HepG2 (cell line): Measurements from ENCODE around the gene SGSH. TPM values are rescaled to one million over a fixed set of nuclear protein-coding genes. Genes with fewer than 3 reads are reported as not detected.

Experiments
- ATAC-seq: fragments of 200-7000 bp; cut with Tn5 transposase; 3 replicates; pipeline ENCODE4 v1.9.1; 2020; ENCODE audit warnings: mild to moderate bottlenecking, moderate library complexity
- BruUV-seq: library from RNA; stranded (reverse); fragments of 400-500 nt; replicated peaks from 2 replicates; lab custom pipeline; 2021; lab: Mats Ljungman, UMichigan
- CTCF ChIA-PET: fragments of 300-600 bp; formaldehyde crosslinking; extraction: SDS; loops from one replicate; lab custom pipeline; 2021; ENCODE audit warnings: low total read pairs, inconsistent platforms, low intra/inter-chr PET ratio; lab: Yijun Ruan, JAX
- POLR2A ChIA-PET: fragments of 350-600 bp; sonication (Branson Sonifier 250); formaldehyde crosslinking; loops from one replicate; lab custom pipeline; 2020; ENCODE audit warnings: antibody characterized with exemption, inconsistent platforms; lab: Yijun Ruan, JAX
- DNase-seq: peaks from one replicate; pipeline ENCODE4 v3.0.0-alpha.2; 2015; ENCODE audit warnings: low spot score
- FAIRE-seq: peaks from 3 replicates; lab custom pipeline; 2011; peaks lifted over from hg19 to GRCh38; lab: Jason Lieb, UNC
- H2AFZ ChIP-seq: one replicate; pipeline ENCODE4 v1.6.1; 2011; ENCODE audit warnings: low read length, inconsistent platforms
- H3K27ac ChIP-seq: fragments of 300-600 bp; 3 replicates; pipeline ENCODE4 v1.8.0; 2011; ENCODE audit warnings: mixed run types, mild to moderate bottlenecking, mixed read lengths, low read length, inconsistent platforms; ENCODE audit not compliant: insufficient read depth; ENCODE audit errors: extremely low read length
- H3K27me3 ChIP-seq, 2 experiments: fragments of 200-600 bp in 1 of 2; 2 replicates in 1 of 2; 3 replicates in 1 of 2; pipeline versions ENCODE4 v1.6.0 to v1.8.0; 2011; ENCODE audit warnings: low read length in 2 of 2, mild to moderate bottlenecking in 2 of 2, moderate library complexity in 2 of 2, inconsistent platforms in 1 of 2; ENCODE audit not compliant: insufficient read depth in 2 of 2, control insufficient read depth in 1 of 2
- H3K36me3 ChIP-seq, 2 experiments: fragments of 200-600 bp in 1 of 2; replicated peaks in 1 of 2; 2 replicates in 1 of 2; 3 replicates in 1 of 2; pipeline versions ENCODE4 v1.5.1 to v1.8.0; 2011; ENCODE audit warnings: low read length in 2 of 2, inconsistent platforms in 1 of 2; ENCODE audit not compliant: insufficient read depth in 2 of 2, control insufficient read depth in 1 of 2
- H3K4me1 ChIP-seq: 2 replicates; pipeline ENCODE4 v1.5.1; 2012; ENCODE audit warnings: low read length, inconsistent platforms; ENCODE audit not compliant: insufficient read depth
- H3K4me2 ChIP-seq: 2 replicates; pipeline ENCODE4 v1.6.0; 2011; ENCODE audit warnings: low read depth, low read length, inconsistent platforms
- H3K4me3 ChIP-seq, 3 experiments: fragments of 200-600 bp in 1 of 3; sonication (generic), shearing (Covaris generic) in 1 of 3; replicated peaks in 1 of 3; 2 replicates each; pipeline ENCODE4 v1.5.1; 2011 to 2016; ENCODE audit warnings: low read length in 3 of 3, inconsistent platforms in 2 of 3, low read depth in 2 of 3, mild to moderate bottlenecking in 2 of 3, control low read depth in 1 of 3, mixed read lengths in 1 of 3; ENCODE audit not compliant: insufficient read depth in 1 of 3
- H3K79me2 ChIP-seq: one replicate; pipeline ENCODE4 v1.6.1; 2011; ENCODE audit warnings: low read length, inconsistent platforms; ENCODE audit not compliant: insufficient read depth
- H3K9ac ChIP-seq: 2 replicates; pipeline ENCODE4 v1.6.0; 2011; ENCODE audit warnings: mild to moderate bottlenecking, low read depth, low read length, inconsistent platforms; ENCODE audit not compliant: insufficient read depth
- H3K9me3 ChIP-seq: 2 replicates; pipeline ENCODE4 v1.5.1; 2012; ENCODE audit warnings: mild to moderate bottlenecking, low read length
- H4K20me1 ChIP-seq: 2 replicates; pipeline ENCODE4 v1.6.0; 2011; ENCODE audit warnings: inconsistent platforms, mild to moderate bottlenecking, low read length, moderate library complexity; ENCODE audit not compliant: insufficient read depth
- ARID5B ChIP-seq: IDR thresholded peaks from 2 replicates; pipeline ENCODE4 v1.4.0; 2020; ENCODE audit warnings: mild to moderate bottlenecking, missing genetic modification reagents
- CHD4 ChIP-seq: fragments of 200-600 bp; sonication (generic); IDR thresholded peaks from 2 replicates; pipeline ENCODE4 v1.7.0; 2017; ENCODE audit warnings: mild to moderate bottlenecking, low read length, borderline replicate concordance
- DRAP1 ChIP-seq: IDR thresholded peaks from 2 replicates; pipeline ENCODE4 v1.6.1; 2016; ENCODE audit warnings: missing genetic modification reagents, missing compliant biosample characterization
- ELF4 ChIP-seq: sonication (generic); formaldehyde crosslinking; IDR thresholded peaks from 2 replicates; pipeline ENCODE4 v1.5.0; 2020; ENCODE audit warnings: missing genetic modification reagents, mild to moderate bottlenecking, moderate library complexity, borderline replicate concordance
- FOXC1 ChIP-seq: sonication (generic); formaldehyde crosslinking; IDR thresholded peaks from 2 replicates; pipeline ENCODE4 v1.8.0; 2022; ENCODE audit warnings: mild to moderate bottlenecking, missing genetic modification reagents, borderline replicate concordance
- HNF4A ChIP-seq: sonication (generic); formaldehyde crosslinking; IDR thresholded peaks from 2 replicates; pipeline ENCODE4 v1.4.0; 2020; ENCODE audit warnings: missing genetic modification reagents
- KDM2A ChIP-seq: sonication (generic); formaldehyde crosslinking; IDR thresholded peaks from 2 replicates; pipeline ENCODE4 v1.4.0; 2020; ENCODE audit warnings: low read depth, missing genetic modification reagents, borderline replicate concordance
- KDM3A ChIP-seq: IDR thresholded peaks from 2 replicates; pipeline ENCODE4 v1.6.1; 2018; ENCODE audit warnings: low read depth, missing compliant biosample characterization
- NFATC3 ChIP-seq: sonication (generic); formaldehyde crosslinking; IDR thresholded peaks from 2 replicates; pipeline ENCODE4 v1.5.1; 2020; ENCODE audit warnings: mild to moderate bottlenecking, missing genetic modification reagents
- RELA ChIP-seq: sonication (generic); formaldehyde crosslinking; IDR thresholded peaks from 2 replicates; pipeline ENCODE4 v1.4.0; 2020; ENCODE audit warnings: missing genetic modification reagents
- STAT6 ChIP-seq: sonication (generic); formaldehyde crosslinking; IDR thresholded peaks from 2 replicates; pipeline ENCODE4 v1.4.0; 2020; ENCODE audit warnings: missing genetic modification reagents, mild to moderate bottlenecking, borderline replicate concordance
- ZBTB10 ChIP-seq: sonication (generic); formaldehyde crosslinking; IDR thresholded peaks from 2 replicates; pipeline ENCODE4 v1.4.0; 2020; ENCODE audit warnings: missing genetic modification reagents, borderline replicate concordance
- ZNF3 ChIP-seq: IDR thresholded peaks from 2 replicates; pipeline ENCODE4 v1.7.0; 2017; ENCODE audit warnings: inconsistent platforms
- ZNF691 ChIP-seq: sonication (generic); formaldehyde crosslinking; IDR thresholded peaks from 2 replicates; pipeline ENCODE4 v1.4.0; 2020; ENCODE audit warnings: missing genetic modification reagents, low read depth, mild to moderate bottlenecking, borderline replicate concordance
- ZNF747 ChIP-seq: sonication (generic); formaldehyde crosslinking; IDR thresholded peaks from 2 replicates; pipeline ENCODE4 v1.8.1; 2023; ENCODE audit warnings: missing genetic modification reagents, mild to moderate bottlenecking, borderline replicate concordance
- WGBS: methylation state at CpG from one replicate; pipeline ENCODE4 v1.1.6; 2017; ENCODE audit warnings: low lambda C conversion rate; 5-methylcytosine and 5-hydroxymethylcytosine counted together
- in situ Hi-C: cut with HindIII; loops from 2 replicates; pipeline ENCODE4 v1.10.0; 2017; ENCODE audit warnings: low pct_unique_long_range_greater_than_20kb; ENCODE audit not compliant: extremely low pct_ligation_motif_present
- intact Hi-C: fragments of 100-400 bp; cut with micrococcal nuclease; formaldehyde crosslinking; loops from one replicate; pipeline ENCODE4 v1.10.0; 2022; ENCODE audit not compliant: unreplicated experiment
- polyA plus RNA-seq, 8 experiments: library from polyadenylated mRNA; depleted of rRNA in 3 of 8; stranded (reverse) in 7 of 8; unstranded in 1 of 8; fragments of >200 nt; fragmentation: Illumina TruSeq in 4 of 8; extraction: Trizol in 4 of 8; gene quantifications; 2 replicates each; pipeline versions ENCODE4 v1.2.1 to v1.2.3, GENCODE V29; 2011 to 2016; ENCODE audit warnings: low read depth in 4 of 8, missing spikeins in 1 of 8, mixed read lengths in 1 of 8; ENCODE audit not compliant: insufficient read depth in 1 of 8
- total RNA-seq, 5 experiments: library from RNA; depleted of rRNA; stranded (reverse); fragments of >200 nt; fragmentation: Illumina TruSeq; extraction: Trizol; gene quantifications; 2 replicates each; pipeline ENCODE4 v1.2.3, GENCODE V29; 2016; ENCODE audit warnings: low read depth in 1 of 5

SGSH gene
- total and polyA plus RNA-seq, 2 of the 13 experiments (the other 11 are each of a cell fraction or from before 2014, with no cell fraction given): 12.2 to 17.6 TPM

GRCh38 chr17:80267391-80267790 lies 47.3 kb upstream of the SGSH start:
- Histone ChIP-seq H3K9me3 (no peaks in the 10 kb centered on the region), H3K9ac (no peak overlapping the region), H3K4me2 (no peak overlapping the region), H4K20me1 (peaks cover 5% of the 10 kb centered on the region; the same call in 1 of the 2 replicates), H2AFZ (no peak overlapping the region), H3K27me3 (no peaks in the 10 kb centered on the region), H3K4me3 (no peak overlapping the region), H3K27ac (no peak overlapping the region), H3K79me2 (peaks cover 6% of the 10 kb centered on the region), H3K36me3 (peaks cover 3 to 5% of the 10 kb centered on the region in 2 experiments; a peak in 4 of 5 replicates), H3K4me1 (peaks cover 25% of the 10 kb centered on the region)
- DNase-seq (no peak), FAIRE-seq (no peak), ATAC-seq (no peak)
- ChIA-PET POLR2A (no interaction called here), CTCF (no interaction called here)
- intact Hi-C loops (no loop called here), in situ Hi-C loops (no loop called here)
- no peak for TF ChIP-seq STAT6 (CRISPR knock-in tag)
- no peak for TF ChIP-seq ARID5B
- no peak for TF ChIP-seq DRAP1 (CRISPR knock-in tag)
- TF ChIP-seq KDM2A (CRISPR knock-in tag): no peak
- no peak for TF ChIP-seq ZBTB10 (CRISPR knock-in tag)
- TF ChIP-seq FOXC1 (CRISPR knock-in tag): no peak
- no peak for TF ChIP-seq NFATC3 (CRISPR knock-in tag)
- no peak for TF ChIP-seq ZNF3
- TF ChIP-seq HNF4A (CRISPR knock-in tag): no peak
- TF ChIP-seq CHD4: no peak
- no peak for TF ChIP-seq KDM3A (CRISPR knock-in tag)
- TF ChIP-seq ZNF691 (CRISPR knock-in tag): no peak
- no peak for TF ChIP-seq ZNF747 (CRISPR knock-in tag)
- no peak for TF ChIP-seq RELA (CRISPR knock-in tag)
- TF ChIP-seq ELF4: no peak
- 97% methylated on average over 6 of the region's 6 CpGs for WGBS
- BruUV-seq: no TSS peak
